Omental fat pad (tissue), 4 donors: Measurements from ENCODE around the gene FARS2. TPM values are rescaled to one million over a fixed set of nuclear protein-coding genes. Genes with fewer than 3 reads are reported as not detected.

ENCODE experiments used
- ATAC-seq: fragments of 150-250 bp; one replicate; pipeline ENCODE4 v1.9.1; 2016; ENCODE audit warnings: mild to moderate bottlenecking, moderate library complexity; ENCODE audit not compliant: low FRiP score
- DNase-seq: peaks from one replicate; pipeline ENCODE4 v3.0.0-alpha.2; 2019; ENCODE audit warnings: low spot score
- total RNA-seq, 4 donors: library from RNA; depleted of rRNA; stranded (reverse); fragments of >200 nt; gene quantifications; one replicate each; pipeline ENCODE4 v1.1.0, GENCODE V29; 2016
- TF ChIP-seq, protein P1 (sequence below), 3 donors: fragments of 450-650 bp; IDR thresholded peaks; one replicate each; pipeline ENCODE4 v1.5.1; 2016 to 2017; ENCODE audit warnings: antibody characterized with exemption in 3 of 3, mild to moderate bottlenecking in 3 of 3, moderate library complexity in 2 of 3

The FARS2 gene
- total RNA-seq, 4 donors from 2014 or later: 12.5 to 18.1 (median 14.5) TPM

GRCh38 chr6:5219011-5219691 is 42.2 kb upstream of the FARS2 start:
- no peak for DNase-seq
- no peak for ATAC-seq

GRCh38 chr6:5220443-5220842 is 40.9 kb upstream of the FARS2 start:
- TF ChIP-seq, protein P1, sequence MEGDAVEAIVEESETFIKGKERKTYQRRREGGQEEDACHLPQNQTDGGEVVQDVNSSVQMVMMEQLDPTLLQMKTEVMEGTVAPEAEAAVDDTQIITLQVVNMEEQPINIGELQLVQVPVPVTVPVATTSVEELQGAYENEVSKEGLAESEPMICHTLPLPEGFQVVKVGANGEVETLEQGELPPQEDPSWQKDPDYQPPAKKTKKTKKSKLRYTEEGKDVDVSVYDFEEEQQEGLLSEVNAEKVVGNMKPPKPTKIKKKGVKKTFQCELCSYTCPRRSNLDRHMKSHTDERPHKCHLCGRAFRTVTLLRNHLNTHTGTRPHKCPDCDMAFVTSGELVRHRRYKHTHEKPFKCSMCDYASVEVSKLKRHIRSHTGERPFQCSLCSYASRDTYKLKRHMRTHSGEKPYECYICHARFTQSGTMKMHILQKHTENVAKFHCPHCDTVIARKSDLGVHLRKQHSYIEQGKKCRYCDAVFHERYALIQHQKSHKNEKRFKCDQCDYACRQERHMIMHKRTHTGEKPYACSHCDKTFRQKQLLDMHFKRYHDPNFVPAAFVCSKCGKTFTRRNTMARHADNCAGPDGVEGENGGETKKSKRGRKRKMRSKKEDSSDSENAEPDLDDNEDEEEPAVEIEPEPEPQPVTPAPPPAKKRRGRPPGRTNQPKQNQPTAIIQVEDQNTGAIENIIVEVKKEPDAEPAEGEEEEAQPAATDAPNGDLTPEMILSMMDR (IDR thresholded peaks at IDR 0.05): no peak
- ATAC-seq (no peak), DNase-seq (no peak)

More at GRCh38 chr6:5219011-5219691, 42.2 kb upstream of the FARS2 start:
- TF ChIP-seq, protein P1 (IDR thresholded peaks at IDR 0.05): no peak

DNA sequence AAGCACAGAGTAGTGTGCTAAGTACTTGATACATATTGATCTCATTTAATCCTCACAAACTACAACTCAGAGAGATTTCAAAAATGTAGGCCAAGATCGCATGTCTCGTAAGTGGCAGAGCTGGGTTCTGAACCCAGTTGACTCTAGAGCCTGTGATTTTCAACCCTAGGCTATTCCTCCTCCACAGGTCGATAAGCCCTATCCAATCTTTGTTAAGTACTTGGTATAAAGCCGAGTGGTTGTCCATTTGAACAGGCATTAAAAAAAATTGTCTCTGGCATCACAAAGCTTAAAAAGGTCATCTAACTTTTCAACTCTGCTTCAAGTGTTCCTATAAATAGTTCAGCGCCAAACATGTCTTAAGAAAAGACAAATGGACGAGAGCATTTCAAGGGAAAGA is 38.0 kb upstream of the FARS2 start:
- TF ChIP-seq, protein P1 (IDR thresholded peaks at IDR 0.05): no peak
- DNase-seq: no peak
- no peak for ATAC-seq

DNA sequence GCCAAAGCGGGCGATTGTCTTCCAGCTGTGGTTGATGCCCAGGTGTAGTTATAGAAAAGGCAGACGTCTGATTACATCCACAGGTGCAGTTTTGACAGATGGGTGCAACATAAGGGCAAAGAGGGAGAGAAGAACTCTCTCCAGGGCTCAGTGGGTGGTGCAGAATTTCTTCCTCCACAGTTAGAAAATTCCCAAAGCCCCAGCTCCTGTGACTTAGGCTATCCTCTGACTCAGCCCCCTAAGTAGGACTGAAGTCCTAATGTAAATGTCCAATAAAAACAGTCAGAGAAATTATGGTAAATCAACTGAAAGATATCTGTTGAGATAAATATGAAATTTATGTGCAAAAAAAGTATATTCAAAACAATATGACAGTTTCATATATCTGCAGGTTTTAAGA is 32.0 kb upstream of the FARS2 start:
- ATAC-seq (no peak), DNase-seq (no peak)
- TF ChIP-seq, protein P1 (IDR thresholded peaks at IDR 0.05): no peak

DNA sequence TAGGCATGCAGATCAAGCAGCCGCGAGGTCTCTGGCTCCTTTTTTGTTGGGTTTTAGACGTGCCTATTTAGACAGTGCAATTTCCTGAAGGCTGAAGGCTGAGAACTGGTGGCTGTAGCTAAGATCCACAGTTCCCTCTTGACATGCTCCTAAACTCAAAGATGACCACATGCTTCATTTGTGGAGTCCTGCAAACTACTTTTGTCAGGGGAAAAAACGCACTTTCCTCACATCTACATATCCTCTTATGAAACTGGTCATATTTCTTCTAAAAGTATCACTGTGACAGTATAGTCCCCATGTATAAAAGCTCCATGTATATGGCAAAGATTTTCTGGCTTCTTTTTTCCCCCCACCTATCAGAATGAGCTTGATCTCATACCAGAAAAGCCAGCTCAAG is 31.2 kb upstream of the FARS2 start:
- no peak for ATAC-seq
- TF ChIP-seq, protein P1 (IDR thresholded peaks at IDR 0.05): no peak
- no peak for DNase-seq

GRCh38 chr6:5231289-5231688 is 30.0 kb upstream of the FARS2 start:
- TF ChIP-seq, protein P1 (IDR thresholded peaks at IDR 0.05): no peak
- DNase-seq: no peak
- no peak for ATAC-seq

DNA sequence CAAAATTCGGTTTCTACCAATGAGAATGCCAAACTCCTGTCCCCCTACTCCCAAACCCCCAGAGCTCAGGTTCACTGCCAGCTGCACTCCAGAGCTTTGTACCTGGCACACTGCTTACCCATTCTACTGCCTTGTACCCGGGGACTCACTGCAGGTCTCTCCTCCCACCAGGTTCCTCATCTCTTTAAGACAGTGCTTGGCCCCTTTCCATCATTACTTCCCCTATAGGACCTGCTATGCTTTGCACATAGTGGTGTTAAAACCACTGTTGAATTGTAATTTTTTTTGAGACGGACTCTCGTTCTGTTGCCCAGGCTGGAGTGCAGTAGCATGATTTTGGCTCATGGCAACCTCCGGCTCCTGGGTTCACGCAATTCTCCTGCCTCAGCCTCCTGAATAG is 26.4 kb upstream of the FARS2 start:
- DNase-seq (no peak), ATAC-seq (no peak)
- TF ChIP-seq, protein P1 (IDR thresholded peaks at IDR 0.05): no peak
